ENCODE results near the gene HRH4. TPM values are rescaled to one million over a fixed set of nuclear protein-coding genes. Genes with fewer than 3 reads are reported as not detected.

HRH4 gene
- total and polyA plus RNA-seq, 2 donors (not counting 1 experiment from before 2014, with no cell fraction given) = 0.03 to 0.07 TPM

- no peak for TF ChIP-seq EZH2 (IDR thresholded peaks at IDR 0.05; ENCODE audit: borderline replicate concordance, insufficient read depth, low read depth, low read length, poor library complexity, severe bottlenecking)
- TF ChIP-seq CTCF (IDR thresholded peaks at IDR 0.05) = no peak
- no peaks in the 10 kb centered on the region for H3K9me3 Mint-ChIP-seq (ENCODE audit: insufficient read depth)
- H3K27me3 ChIP-seq (replicated peaks in 1 of 4; ENCODE audit: control extremely low read depth in 1 of 4, control insufficient read depth in 3 of 4, insufficient read depth in 4 of 4, low read length in 3 of 4) = peaks cover 0 to 6% (median 3%) of the 10 kb centered on the region in 4 experiments
- ATAC-seq (ENCODE audit: low read depth) = no peak
- H3K79me2 ChIP-seq (ENCODE audit: control insufficient read depth, insufficient read depth, low read length) = peaks cover 2% of the 10 kb centered on the region
- ChIA-PET POLR2A (no interaction called here), CTCF (interaction anchor here (1.1 kb wide), 1 partner anchor 9 kb away, joined by 3 read pairs; no protein-coding TSS in a partner anchor)
- no peak overlapping the region for H3K9ac ChIP-seq (ENCODE audit: low read length)
- no peak overlapping the region for H3K27ac Mint-ChIP-seq
- intact Hi-C loops (cut with micrococcal nuclease) = loop anchor here (10.0 kb wide), 1 partner anchor 454 kb away; no protein-coding TSS in a partner anchor
- no peak overlapping the region for H3K4me2 ChIP-seq (replicated peaks; ENCODE audit: low read depth, low read length, poor library complexity, severe bottlenecking)
- no peak for DNase-seq
- peaks cover 1 to 5% (median 2%) of the 10 kb centered on the region in 3 donors for H3K9me3 ChIP-seq (ENCODE audit: control extremely low read depth in 1 of 3, control insufficient read depth in 2 of 3, insufficient read depth in 1 of 3, low read length in 2 of 3)
- no peaks in the 10 kb centered on the region for H4K20me1 ChIP-seq (ENCODE audit: control insufficient read depth, insufficient read depth, low read length, poor library complexity, severe bottlenecking)
- peaks cover 14% of the 10 kb centered on the region for H3K4me1 Mint-ChIP-seq
- peaks cover 7% of the 10 kb centered on the region for H3K27me3 Mint-ChIP-seq
- H3K36me3 ChIP-seq (replicated peaks in 1 of 2; ENCODE audit: control extremely low read depth in 1 of 2, control insufficient read depth in 1 of 2, extremely low read depth in 1 of 2, insufficient read depth in 2 of 2, low read length in 1 of 2) = peaks cover 0 to 2% of the 10 kb centered on the region in 2 experiments
- H3K4me3 ChIP-seq (ENCODE audit: control extremely low read depth in 1 of 5, extremely low read depth in 1 of 5, insufficient read depth in 1 of 5, low read depth in 2 of 5, low read length in 4 of 5) = no peak overlapping the region
- no peak overlapping the region for H3K27ac ChIP-seq (ENCODE audit: low read length in 2 of 2)
- H3K4me1 ChIP-seq (ENCODE audit: control insufficient read depth in 2 of 2, insufficient read depth in 2 of 2, low read length in 2 of 2) = peaks cover 12 to 13% of the 10 kb centered on the region in 2 donors
- 100% methylated on average over 3 of the region's 4 CpGs for WGBS (ENCODE audit: insufficient coverage)
- H2AFZ ChIP-seq (ENCODE audit: insufficient read depth, low read depth, low read length, poor library complexity, severe bottlenecking) = no peak overlapping the region
- no peak overlapping the region for H3K4me3 Mint-ChIP-seq
Measured at GRCh38 chr18:24429188-24429587, 31.2 kb upstream of the HRH4 start.

- no peak overlapping the region for H3K4me2 ChIP-seq (replicated peaks; ENCODE audit: low read depth, low read length, poor library complexity, severe bottlenecking)
- Mint-ChIP-seq H3K4me3 (no peak overlapping the region), H3K27ac (no peak overlapping the region), H3K9me3 (ENCODE audit: insufficient read depth) (no peaks in the 10 kb centered on the region), H3K27me3 (no peaks in the 10 kb centered on the region), H3K4me1 (no peaks in the 10 kb centered on the region)
- intact Hi-C loops (cut with micrococcal nuclease) = no loop called here
- no peak overlapping the region for H3K27ac ChIP-seq (ENCODE audit: low read length in 2 of 2)
- no peak overlapping the region for H3K9ac ChIP-seq (ENCODE audit: low read length)
- 100% methylated on average over 2 of the region's 3 CpGs for WGBS (ENCODE audit: insufficient coverage)
- DNase-seq = no peak
- TF ChIP-seq EZH2 (IDR thresholded peaks at IDR 0.05; ENCODE audit: borderline replicate concordance, insufficient read depth, low read depth, low read length, poor library complexity, severe bottlenecking) (no peak), CTCF (IDR thresholded peaks at IDR 0.05) (no peak)
- H2AFZ ChIP-seq (ENCODE audit: insufficient read depth, low read depth, low read length, poor library complexity, severe bottlenecking) = no peak overlapping the region
- no peaks in the 10 kb centered on the region for H3K9me3 ChIP-seq (ENCODE audit: control extremely low read depth in 1 of 3, control insufficient read depth in 2 of 3, insufficient read depth in 1 of 3, low read length in 2 of 3)
- H3K4me1 ChIP-seq (ENCODE audit: control insufficient read depth in 2 of 2, insufficient read depth in 2 of 2, low read length in 2 of 2) = peaks cover 0 to 1% of the 10 kb centered on the region in 2 donors
- no peaks in the 10 kb centered on the region for H3K27me3 ChIP-seq (replicated peaks in 1 of 4; ENCODE audit: control extremely low read depth in 1 of 4, control insufficient read depth in 3 of 4, insufficient read depth in 4 of 4, low read length in 3 of 4)
- ChIA-PET CTCF (interaction anchor here (0.5 to 1.6 kb wide), 4 partner anchors 23 to 56 kb away, joined by 3 to 4 read pairs (median 3); no protein-coding TSS in a partner anchor), POLR2A (no interaction called here)
- no peaks in the 10 kb centered on the region for H4K20me1 ChIP-seq (ENCODE audit: control insufficient read depth, insufficient read depth, low read length, poor library complexity, severe bottlenecking)
- ATAC-seq (ENCODE audit: low read depth) = no peak
- peaks cover 0 to 2% of the 10 kb centered on the region in 2 experiments for H3K36me3 ChIP-seq (replicated peaks in 1 of 2; ENCODE audit: control extremely low read depth in 1 of 2, control insufficient read depth in 1 of 2, extremely low read depth in 1 of 2, insufficient read depth in 2 of 2, low read length in 1 of 2)
- H3K79me2 ChIP-seq (ENCODE audit: control insufficient read depth, insufficient read depth, low read length) = no peaks in the 10 kb centered on the region
- no peak overlapping the region for H3K4me3 ChIP-seq (ENCODE audit: control extremely low read depth in 1 of 5, extremely low read depth in 1 of 5, insufficient read depth in 1 of 5, low read depth in 2 of 5, low read length in 4 of 5)
Measured at GRCh38 chr18:24432618-24433017, 27.8 kb upstream of the HRH4 start.
